PC-9 (cell line): ENCODE results near the gene FXYD7.

ENCODE experiments used
- CTCF ChIP-seq: fragments of 200-600 bp; sonication (generic); conservative IDR thresholded peaks from 2 replicates; pipeline ENCODE4 v1.6.1; 2017; ENCODE audit warnings: mixed run types, antibody characterized with exemption, mild to moderate bottlenecking, moderate library complexity
- EZH2 ChIP-seq: fragments of 200-600 bp; sonication (generic); IDR thresholded peaks from 2 replicates; pipeline ENCODE4 v1.8.0; 2017; ENCODE audit warnings: antibody characterized with exemption, low read depth

GRCh38 chr19:35128398-35129057 is 14.5 kb upstream of the FXYD7 start:
- TF ChIP-seq CTCF (no peak), EZH2 (no peak)
